BE2C (cell line): ENCODE results near the gene SNX22.
"Not testable (repeated sequence)": the region's sequence is repeated elsewhere in the genome, so short reads cannot be mapped to it uniquely, and the experiment has no call there.

Source experiments
- DNase-seq: peaks from one replicate; pipeline ENCODE4 v3.0.0-alpha.2; 2020
- H3K27me3 ChIP-seq: fragments of 250-450 bp; sonication (Bioruptor Pico); 2 replicates; pipeline ENCODE4 v1.5.1; 2020; ENCODE audit warnings: mild to moderate bottlenecking
- H3K36me3 ChIP-seq: fragments of 250-450 bp; sonication (Bioruptor Pico); 2 replicates; pipeline ENCODE4 v1.5.1; 2020; ENCODE audit warnings: mild to moderate bottlenecking
- H3K4me1 ChIP-seq: fragments of 250-450 bp; sonication (Bioruptor Pico); 2 replicates; pipeline ENCODE4 v1.5.1; 2020
- H3K4me3 ChIP-seq: 2 replicates; pipeline ENCODE4 v1.5.1; 2011; ENCODE audit warnings: low read depth, low read length
- H3K9me3 ChIP-seq: fragments of 250-450 bp; sonication (Bioruptor Pico); 2 replicates; pipeline ENCODE4 v1.5.1; 2020
- TF ChIP-seq, protein P1 (sequence below): IDR thresholded peaks from 2 replicates; pipeline ENCODE4 v1.5.1; 2012; ENCODE audit warnings: mild to moderate bottlenecking, low read depth, low read length

Gene SNX22

GRCh38 chr15:64111679-64112050, 39.9 kb upstream of the SNX22 start:
- Histone ChIP-seq H3K36me3 (peaks cover 45% of the 10 kb centered on the region), H3K4me3 (no peak overlapping the region), H3K4me1 (no peaks in the 10 kb centered on the region), H3K9me3 (no peaks in the 10 kb centered on the region), H3K27me3 (no peaks in the 10 kb centered on the region)
- TF ChIP-seq, protein P1, sequence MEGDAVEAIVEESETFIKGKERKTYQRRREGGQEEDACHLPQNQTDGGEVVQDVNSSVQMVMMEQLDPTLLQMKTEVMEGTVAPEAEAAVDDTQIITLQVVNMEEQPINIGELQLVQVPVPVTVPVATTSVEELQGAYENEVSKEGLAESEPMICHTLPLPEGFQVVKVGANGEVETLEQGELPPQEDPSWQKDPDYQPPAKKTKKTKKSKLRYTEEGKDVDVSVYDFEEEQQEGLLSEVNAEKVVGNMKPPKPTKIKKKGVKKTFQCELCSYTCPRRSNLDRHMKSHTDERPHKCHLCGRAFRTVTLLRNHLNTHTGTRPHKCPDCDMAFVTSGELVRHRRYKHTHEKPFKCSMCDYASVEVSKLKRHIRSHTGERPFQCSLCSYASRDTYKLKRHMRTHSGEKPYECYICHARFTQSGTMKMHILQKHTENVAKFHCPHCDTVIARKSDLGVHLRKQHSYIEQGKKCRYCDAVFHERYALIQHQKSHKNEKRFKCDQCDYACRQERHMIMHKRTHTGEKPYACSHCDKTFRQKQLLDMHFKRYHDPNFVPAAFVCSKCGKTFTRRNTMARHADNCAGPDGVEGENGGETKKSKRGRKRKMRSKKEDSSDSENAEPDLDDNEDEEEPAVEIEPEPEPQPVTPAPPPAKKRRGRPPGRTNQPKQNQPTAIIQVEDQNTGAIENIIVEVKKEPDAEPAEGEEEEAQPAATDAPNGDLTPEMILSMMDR = no peak
- no peak for DNase-seq

- H3K4me3 ChIP-seq = no peak overlapping the region
- H3K27me3 ChIP-seq = no peaks in the 10 kb centered on the region
- no peak for DNase-seq
- peaks cover 51% of the 10 kb centered on the region for H3K36me3 ChIP-seq
- H3K9me3 ChIP-seq = no peaks in the 10 kb centered on the region
- TF ChIP-seq, protein P1 = no peak
- H3K4me1 ChIP-seq = no peaks in the 10 kb centered on the region
These were observed 39.3 kb upstream of the SNX22 start for GRCh38 chr15:64112073-64112772.

- no peak for DNase-seq
- no peaks in the 10 kb centered on the region for H3K4me1 ChIP-seq
These were observed 38.6 kb upstream of the SNX22 start for GRCh38 chr15:64112904-64113303.

DNA sequence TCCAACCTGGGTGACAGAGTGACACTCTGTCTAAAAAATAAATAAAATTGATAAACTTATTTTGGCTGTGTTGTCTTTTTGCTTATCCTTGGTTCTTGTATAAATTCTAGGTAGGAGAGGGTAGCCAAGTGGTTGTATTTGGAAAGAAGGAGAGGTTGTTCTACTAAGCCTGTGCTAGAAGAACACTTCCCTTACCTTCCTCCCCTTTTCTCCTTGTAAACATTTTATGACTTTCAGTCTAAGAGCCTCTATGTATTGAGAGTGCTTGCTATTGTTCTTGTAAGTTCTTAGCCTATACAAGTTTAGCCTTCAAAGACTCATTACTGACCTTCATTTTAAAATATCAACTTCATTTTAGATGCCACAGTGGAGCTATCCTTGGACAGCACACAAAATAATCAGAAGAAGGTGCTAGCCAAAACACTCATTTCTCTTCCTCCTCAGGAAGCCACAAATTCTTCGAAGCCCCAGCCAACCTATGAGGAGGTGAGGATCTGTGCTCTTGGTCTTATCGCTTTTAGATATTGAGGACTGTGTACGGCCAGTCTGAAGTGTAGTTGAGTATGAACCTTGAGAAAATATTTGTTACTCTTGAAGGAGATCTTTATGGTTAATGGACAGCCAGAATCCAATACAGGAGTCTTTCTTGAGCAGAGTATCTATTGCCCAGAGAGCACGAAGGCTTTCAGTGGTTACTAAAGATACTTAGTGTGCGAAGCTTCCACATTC, 33.6 kb upstream of the SNX22 start:
- TF ChIP-seq, protein P1 = no peak
- Histone ChIP-seq H3K9me3 (no peaks in the 10 kb centered on the region), H3K4me3 (no peak overlapping the region), H3K4me1 (no peaks in the 10 kb centered on the region), H3K36me3 (peaks cover 89% of the 10 kb centered on the region), H3K27me3 (no peaks in the 10 kb centered on the region)
- DNase-seq = no peak

More at GRCh38 chr15:64112904-64113303, 38.6 kb upstream of the SNX22 start:
- Histone ChIP-seq H3K27me3 (no peaks in the 10 kb centered on the region), H3K36me3 (peaks cover 56% of the 10 kb centered on the region), H3K4me3 (no peak overlapping the region), H3K9me3 (no peaks in the 10 kb centered on the region)
- TF ChIP-seq, protein P1 = no peak

- DNase-seq, H3K4me3 ChIP-seq, H3K9me3 ChIP-seq, H3K4me1 ChIP-seq, H3K27me3 ChIP-seq: not testable (repeated sequence)
- peaks cover 79% of the 10 kb centered on the region for H3K36me3 ChIP-seq
These were observed 31.2 kb upstream of the SNX22 start for GRCh38 chr15:64120322-64120721.

DNA sequence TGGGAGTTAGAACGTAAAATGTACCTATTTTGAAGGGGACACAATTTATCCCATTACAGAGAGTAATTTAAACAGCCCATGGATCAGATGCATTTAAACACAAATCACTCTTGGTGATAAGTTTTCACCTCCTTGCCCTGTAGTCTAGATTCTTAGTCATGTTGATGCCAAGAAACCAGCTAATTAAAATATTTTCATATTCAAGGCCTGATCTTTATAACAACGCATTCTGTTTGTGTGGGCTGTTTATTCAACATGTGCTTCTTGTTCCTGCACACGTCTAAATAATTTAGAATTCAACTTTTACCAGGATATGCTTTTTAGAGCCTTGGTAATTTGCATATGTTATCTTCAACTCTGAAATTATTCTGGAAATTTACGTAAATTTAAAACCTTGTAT, 29.9 kb upstream of the SNX22 start:
- Histone ChIP-seq H3K4me1 (no peaks in the 10 kb centered on the region), H3K36me3 (peaks cover 77% of the 10 kb centered on the region), H3K27me3 (no peaks in the 10 kb centered on the region), H3K4me3 (no peak overlapping the region), H3K9me3 (no peaks in the 10 kb centered on the region; the same call in 1 of the 2 replicates)
- DNase-seq = no peak
- TF ChIP-seq, protein P1 = no peak
